Liver (tissue), 9 donors: ENCODE results near the gene JAKMIP1. TPM values are rescaled to one million over a fixed set of nuclear protein-coding genes. Genes with fewer than 3 reads are reported as not detected.

Source experiments
- DNase-seq: peaks from one replicate; pipeline ENCODE4 v3.0.0-alpha.2; 2017; ENCODE audit warnings: low spot score
- H3K27ac ChIP-seq, 2 donors: one replicate each; pipeline ENCODE4 v1.7.0; 2013; ENCODE audit warnings: inconsistent platforms in 2 of 2, low read length in 2 of 2, control low read depth in 1 of 2, low read depth in 1 of 2, mild to moderate bottlenecking in 1 of 2
- H3K27me3 ChIP-seq, 4 donors: one replicate each; pipeline versions ENCODE4 v1.6.1 to v1.7.0; 2013; ENCODE audit warnings: low read length in 3 of 4, inconsistent platforms in 1 of 4, mild to moderate bottlenecking in 1 of 4, moderate library complexity in 1 of 4; ENCODE audit not compliant: control insufficient read depth in 4 of 4, insufficient read depth in 4 of 4
- H3K36me3 ChIP-seq, 4 donors: one replicate each; pipeline versions ENCODE4 v1.6.1 to v1.7.0; 2013; ENCODE audit warnings: low read length in 3 of 4, mild to moderate bottlenecking in 3 of 4, low read depth in 1 of 4, moderate library complexity in 1 of 4; ENCODE audit not compliant: control insufficient read depth in 4 of 4, insufficient read depth in 3 of 4
- H3K4me1 ChIP-seq, 4 donors: one replicate each; pipeline versions ENCODE4 v1.6.1 to v1.7.0; 2013; ENCODE audit warnings: low read length in 3 of 4, mild to moderate bottlenecking in 3 of 4, moderate library complexity in 1 of 4; ENCODE audit not compliant: control insufficient read depth in 4 of 4, insufficient read depth in 4 of 4
- H3K4me3 ChIP-seq, 3 donors: one replicate each; pipeline versions ENCODE4 v1.6.1 to v1.7.0; 2013; ENCODE audit warnings: low read length in 3 of 3, control low read depth in 1 of 3, low read depth in 1 of 3, mild to moderate bottlenecking in 1 of 3
- H3K9ac ChIP-seq, 2 donors: one replicate each; pipeline ENCODE4 v1.7.0; 2013; ENCODE audit warnings: low read length in 2 of 2, mild to moderate bottlenecking in 2 of 2, moderate library complexity in 2 of 2, control low read depth in 1 of 2, low read depth in 1 of 2
- H3K9me3 ChIP-seq, 4 donors: one replicate each; pipeline versions ENCODE4 v1.6.1 to v1.7.0; 2013; ENCODE audit warnings: low read length in 3 of 4; ENCODE audit not compliant: control insufficient read depth in 4 of 4
- EGR1 ChIP-seq, 2 donors: IDR thresholded peaks; 2 replicates each; pipeline ENCODE4 v1.6.1; 2016 to 2018; ENCODE audit warnings: antibody characterized with exemption in 2 of 2, low read depth in 2 of 2
- FOXA1 ChIP-seq: IDR thresholded peaks from 2 replicates; pipeline ENCODE4 v1.6.1; 2016; ENCODE audit warnings: antibody characterized with exemption
- FOXA2 ChIP-seq: IDR thresholded peaks from 2 replicates; pipeline ENCODE4 v1.6.1; 2016; ENCODE audit warnings: antibody characterized with exemption
- GABPA ChIP-seq, 2 donors: IDR thresholded peaks in 1 of 2; conservative IDR thresholded peaks in 1 of 2; 2 replicates each; pipeline ENCODE4 v1.6.1; 2016; ENCODE audit warnings: antibody characterized with exemption in 2 of 2, mild to moderate bottlenecking in 1 of 2, moderate library complexity in 1 of 2
- HNF4A ChIP-seq, 2 donors: conservative IDR thresholded peaks; 2 replicates each; pipeline ENCODE4 v1.6.1; 2016; ENCODE audit warnings: antibody characterized with exemption in 2 of 2, mild to moderate bottlenecking in 2 of 2
- HNF4G ChIP-seq: IDR thresholded peaks from 2 replicates; pipeline ENCODE4 v1.6.1; 2016; ENCODE audit warnings: antibody characterized with exemption
- JUND ChIP-seq, 2 donors: IDR thresholded peaks; 2 replicates each; pipeline ENCODE4 v1.6.1; 2016; ENCODE audit warnings: antibody characterized with exemption in 2 of 2
- NR2F2 ChIP-seq: IDR thresholded peaks from 2 replicates; pipeline ENCODE4 v1.6.1; 2016; ENCODE audit warnings: antibody characterized with exemption
- RAD21 ChIP-seq, 2 donors: IDR thresholded peaks; 2 replicates each; pipeline ENCODE4 v1.6.1; 2016; ENCODE audit warnings: antibody characterized with exemption in 2 of 2, mild to moderate bottlenecking in 2 of 2
- SP1 ChIP-seq: IDR thresholded peaks from 2 replicates; pipeline ENCODE4 v1.6.1; 2018; ENCODE audit warnings: antibody characterized with exemption, mild to moderate bottlenecking
- TAF1 ChIP-seq: conservative IDR thresholded peaks from 2 replicates; pipeline ENCODE4 v1.6.1; 2016; ENCODE audit warnings: antibody characterized with exemption, mild to moderate bottlenecking
- YY1 ChIP-seq: IDR thresholded peaks from 2 replicates; pipeline ENCODE4 v1.6.1; 2016; ENCODE audit warnings: antibody characterized with exemption, mild to moderate bottlenecking
- WGBS: extraction: QIAGEN DNeasy Blood & Tissue Kit; methylation state at CpG from one replicate; pipeline ENCODE4 v1.1.7; 2013; 5-methylcytosine and 5-hydroxymethylcytosine counted together
- polyA plus RNA-seq, 2 donors: library from polyadenylated mRNA; stranded (reverse) in 1 of 2; unstranded in 1 of 2; fragments of 200-250 nt in 1 of 2; fragments of >200 nt in 1 of 2; fragmentation: Nextera tagmentation in 1 of 2; extraction: Ambion mirVana in 1 of 2; gene quantifications; one replicate each; pipeline versions ENCODE4 v1.2.1 to v1.2.3, GENCODE V29; 2013 to 2015
- total RNA-seq, 2 donors: library from RNA; depleted of rRNA; stranded (reverse); fragments of >200 nt; gene quantifications; one replicate each; pipeline ENCODE4 v1.2.3, GENCODE V29; 2014
- TF ChIP-seq, protein P1 (sequence below): IDR thresholded peaks from 2 replicates; pipeline ENCODE4 v1.6.1; 2016; ENCODE audit warnings: antibody characterized with exemption, mild to moderate bottlenecking
- TF ChIP-seq, protein P2 (sequence below): IDR thresholded peaks from 2 replicates; pipeline ENCODE4 v1.6.1; 2016; ENCODE audit warnings: antibody characterized with exemption
- TF ChIP-seq, protein P3 (sequence below): IDR thresholded peaks from 2 replicates; pipeline ENCODE4 v1.6.1; 2016; ENCODE audit warnings: antibody characterized with exemption
- TF ChIP-seq, protein P4 (sequence below): IDR thresholded peaks from 2 replicates; pipeline ENCODE4 v1.6.1; 2016; ENCODE audit warnings: antibody characterized with exemption
- TF ChIP-seq, protein P5 (sequence below): fragments of 150-350 bp; IDR thresholded peaks from 2 replicates; pipeline ENCODE4 v1.5.1; 2017; ENCODE audit warnings: improper control_type of control experiment, low read depth, low read length; ENCODE audit not compliant: missing input control
- donor health status: healthy.
- donor health status: healthy.
- donor health status: healthy.
- donor health status: healthy.
- donor health status: healthy.

JAKMIP1 gene
- total and polyA plus RNA-seq, 4 donors, result 0.08 to 0.50 TPM; not detected in 2

DNA sequence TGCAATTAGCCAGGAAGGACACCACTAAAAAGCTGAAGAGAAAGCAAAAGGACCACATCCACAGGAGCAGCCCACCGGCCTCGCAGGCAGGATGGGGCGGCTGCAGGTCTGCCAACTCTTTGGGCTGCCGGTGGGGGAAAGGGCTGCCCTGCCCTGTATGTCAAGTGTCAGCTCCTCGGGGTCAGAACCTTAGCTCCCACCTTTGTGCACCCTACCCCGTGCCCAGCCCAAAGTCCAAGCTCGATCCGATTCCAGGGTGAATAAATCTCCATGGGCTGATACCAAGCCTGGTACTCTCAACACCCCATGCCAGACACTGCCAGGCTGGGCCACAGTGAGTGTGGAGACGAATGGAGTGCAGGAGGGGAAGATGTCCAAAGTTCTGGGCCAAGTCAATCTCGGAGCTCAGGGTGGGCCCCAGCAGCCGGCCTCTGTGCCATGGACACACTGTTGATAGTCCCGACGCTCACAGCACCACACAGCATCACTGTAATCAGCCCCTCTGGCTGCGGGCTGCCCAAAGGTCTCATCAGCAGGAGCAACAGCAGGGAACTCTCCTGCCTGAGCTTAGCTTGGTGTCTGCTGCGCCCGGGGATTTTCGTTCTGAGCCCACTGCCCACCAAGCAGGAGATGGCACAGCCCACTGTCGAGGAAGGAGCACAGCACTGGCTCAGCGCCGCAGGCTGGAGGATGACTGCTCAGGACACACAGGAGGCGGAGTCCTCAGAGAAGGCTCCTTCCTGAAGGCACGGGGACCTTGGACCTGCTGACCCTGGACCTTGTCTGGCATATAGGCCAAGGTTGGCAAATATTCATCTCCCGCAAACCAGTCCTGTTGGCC, 84.4 kb downstream of the JAKMIP1 start (continued):
- TF ChIP-seq, protein P1, sequence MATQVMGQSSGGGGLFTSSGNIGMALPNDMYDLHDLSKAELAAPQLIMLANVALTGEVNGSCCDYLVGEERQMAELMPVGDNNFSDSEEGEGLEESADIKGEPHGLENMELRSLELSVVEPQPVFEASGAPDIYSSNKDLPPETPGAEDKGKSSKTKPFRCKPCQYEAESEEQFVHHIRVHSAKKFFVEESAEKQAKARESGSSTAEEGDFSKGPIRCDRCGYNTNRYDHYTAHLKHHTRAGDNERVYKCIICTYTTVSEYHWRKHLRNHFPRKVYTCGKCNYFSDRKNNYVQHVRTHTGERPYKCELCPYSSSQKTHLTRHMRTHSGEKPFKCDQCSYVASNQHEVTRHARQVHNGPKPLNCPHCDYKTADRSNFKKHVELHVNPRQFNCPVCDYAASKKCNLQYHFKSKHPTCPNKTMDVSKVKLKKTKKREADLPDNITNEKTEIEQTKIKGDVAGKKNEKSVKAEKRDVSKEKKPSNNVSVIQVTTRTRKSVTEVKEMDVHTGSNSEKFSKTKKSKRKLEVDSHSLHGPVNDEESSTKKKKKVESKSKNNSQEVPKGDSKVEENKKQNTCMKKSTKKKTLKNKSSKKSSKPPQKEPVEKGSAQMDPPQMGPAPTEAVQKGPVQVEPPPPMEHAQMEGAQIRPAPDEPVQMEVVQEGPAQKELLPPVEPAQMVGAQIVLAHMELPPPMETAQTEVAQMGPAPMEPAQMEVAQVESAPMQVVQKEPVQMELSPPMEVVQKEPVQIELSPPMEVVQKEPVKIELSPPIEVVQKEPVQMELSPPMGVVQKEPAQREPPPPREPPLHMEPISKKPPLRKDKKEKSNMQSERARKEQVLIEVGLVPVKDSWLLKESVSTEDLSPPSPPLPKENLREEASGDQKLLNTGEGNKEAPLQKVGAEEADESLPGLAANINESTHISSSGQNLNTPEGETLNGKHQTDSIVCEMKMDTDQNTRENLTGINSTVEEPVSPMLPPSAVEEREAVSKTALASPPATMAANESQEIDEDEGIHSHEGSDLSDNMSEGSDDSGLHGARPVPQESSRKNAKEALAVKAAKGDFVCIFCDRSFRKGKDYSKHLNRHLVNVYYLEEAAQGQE, result no peak
- no peak for TF ChIP-seq TAF1

DNA sequence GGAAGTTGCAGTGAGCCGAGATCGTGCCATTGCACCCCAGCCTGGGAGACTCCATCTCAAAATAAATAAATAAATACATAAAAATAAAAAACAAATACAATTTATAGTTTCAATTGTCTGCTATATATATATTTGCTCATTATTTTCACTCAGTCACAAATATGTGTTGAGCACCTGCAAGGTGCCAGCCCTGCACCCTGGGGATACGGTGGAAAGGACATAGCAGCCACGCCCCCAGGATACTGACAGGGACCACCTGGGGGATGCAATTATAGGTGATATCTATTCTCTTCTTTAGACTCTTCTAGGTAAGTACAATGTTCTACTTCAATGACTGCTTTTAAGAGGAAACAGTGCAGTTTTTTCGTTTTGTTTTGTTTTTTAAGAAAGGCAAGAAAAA, 85.0 kb downstream of the JAKMIP1 start:
- 55% methylated on average over 5 of the region's 5 CpGs for WGBS
- Histone ChIP-seq H3K9ac (no peak overlapping the region), H3K36me3 (no peaks in the 10 kb centered on the region), H3K4me3 (no peak overlapping the region), H3K27ac (no peak overlapping the region), H3K9me3 (no peaks in the 10 kb centered on the region), H3K4me1 (no peaks in the 10 kb centered on the region), H3K27me3 (peaks cover 0 to 5% (median 0%) of the 10 kb centered on the region in 4 donors)
- DNase-seq, result no peak
- TF ChIP-seq FOXA1 (no peak), RAD21 (IDR thresholded peaks at IDR 0.05) (no peak), NR2F2 (no peak), EGR1 (IDR thresholded peaks at IDR 0.05; ENCODE audit: low read depth in 2 of 2) (no peak), JUND (IDR thresholded peaks at IDR 0.05) (no peak), GABPA (IDR thresholded peaks at IDR 0.05 in 1 of 2, conservative IDR thresholded peaks at IDR 0.05 in 1 of 2) (no peak), HNF4G (no peak), SP1 (no peak), YY1 (no peak), FOXA2 (no peak), TAF1 (no peak), HNF4A (conservative IDR thresholded peaks at IDR 0.05) (no peak)
- TF ChIP-seq, protein P1, result no peak
- TF ChIP-seq, protein P2, sequence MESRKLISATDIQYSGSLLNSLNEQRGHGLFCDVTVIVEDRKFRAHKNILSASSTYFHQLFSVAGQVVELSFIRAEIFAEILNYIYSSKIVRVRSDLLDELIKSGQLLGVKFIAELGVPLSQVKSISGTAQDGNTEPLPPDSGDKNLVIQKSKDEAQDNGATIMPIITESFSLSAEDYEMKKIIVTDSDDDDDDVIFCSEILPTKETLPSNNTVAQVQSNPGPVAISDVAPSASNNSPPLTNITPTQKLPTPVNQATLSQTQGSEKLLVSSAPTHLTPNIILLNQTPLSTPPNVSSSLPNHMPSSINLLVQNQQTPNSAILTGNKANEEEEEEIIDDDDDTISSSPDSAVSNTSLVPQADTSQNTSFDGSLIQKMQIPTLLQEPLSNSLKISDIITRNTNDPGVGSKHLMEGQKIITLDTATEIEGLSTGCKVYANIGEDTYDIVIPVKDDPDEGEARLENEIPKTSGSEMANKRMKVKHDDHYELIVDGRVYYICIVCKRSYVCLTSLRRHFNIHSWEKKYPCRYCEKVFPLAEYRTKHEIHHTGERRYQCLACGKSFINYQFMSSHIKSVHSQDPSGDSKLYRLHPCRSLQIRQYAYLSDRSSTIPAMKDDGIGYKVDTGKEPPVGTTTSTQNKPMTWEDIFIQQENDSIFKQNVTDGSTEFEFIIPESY, result no peak
- TF ChIP-seq, protein P3, sequence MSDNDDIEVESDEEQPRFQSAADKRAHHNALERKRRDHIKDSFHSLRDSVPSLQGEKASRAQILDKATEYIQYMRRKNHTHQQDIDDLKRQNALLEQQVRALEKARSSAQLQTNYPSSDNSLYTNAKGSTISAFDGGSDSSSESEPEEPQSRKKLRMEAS, result no peak
- TF ChIP-seq, protein P4, sequence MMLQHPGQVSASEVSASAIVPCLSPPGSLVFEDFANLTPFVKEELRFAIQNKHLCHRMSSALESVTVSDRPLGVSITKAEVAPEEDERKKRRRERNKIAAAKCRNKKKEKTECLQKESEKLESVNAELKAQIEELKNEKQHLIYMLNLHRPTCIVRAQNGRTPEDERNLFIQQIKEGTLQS, result no peak
- TF ChIP-seq, protein P5, sequence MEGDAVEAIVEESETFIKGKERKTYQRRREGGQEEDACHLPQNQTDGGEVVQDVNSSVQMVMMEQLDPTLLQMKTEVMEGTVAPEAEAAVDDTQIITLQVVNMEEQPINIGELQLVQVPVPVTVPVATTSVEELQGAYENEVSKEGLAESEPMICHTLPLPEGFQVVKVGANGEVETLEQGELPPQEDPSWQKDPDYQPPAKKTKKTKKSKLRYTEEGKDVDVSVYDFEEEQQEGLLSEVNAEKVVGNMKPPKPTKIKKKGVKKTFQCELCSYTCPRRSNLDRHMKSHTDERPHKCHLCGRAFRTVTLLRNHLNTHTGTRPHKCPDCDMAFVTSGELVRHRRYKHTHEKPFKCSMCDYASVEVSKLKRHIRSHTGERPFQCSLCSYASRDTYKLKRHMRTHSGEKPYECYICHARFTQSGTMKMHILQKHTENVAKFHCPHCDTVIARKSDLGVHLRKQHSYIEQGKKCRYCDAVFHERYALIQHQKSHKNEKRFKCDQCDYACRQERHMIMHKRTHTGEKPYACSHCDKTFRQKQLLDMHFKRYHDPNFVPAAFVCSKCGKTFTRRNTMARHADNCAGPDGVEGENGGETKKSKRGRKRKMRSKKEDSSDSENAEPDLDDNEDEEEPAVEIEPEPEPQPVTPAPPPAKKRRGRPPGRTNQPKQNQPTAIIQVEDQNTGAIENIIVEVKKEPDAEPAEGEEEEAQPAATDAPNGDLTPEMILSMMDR, result no peak
